ENCODE data around the gene PIGN.

Gene PIGN

DNA sequence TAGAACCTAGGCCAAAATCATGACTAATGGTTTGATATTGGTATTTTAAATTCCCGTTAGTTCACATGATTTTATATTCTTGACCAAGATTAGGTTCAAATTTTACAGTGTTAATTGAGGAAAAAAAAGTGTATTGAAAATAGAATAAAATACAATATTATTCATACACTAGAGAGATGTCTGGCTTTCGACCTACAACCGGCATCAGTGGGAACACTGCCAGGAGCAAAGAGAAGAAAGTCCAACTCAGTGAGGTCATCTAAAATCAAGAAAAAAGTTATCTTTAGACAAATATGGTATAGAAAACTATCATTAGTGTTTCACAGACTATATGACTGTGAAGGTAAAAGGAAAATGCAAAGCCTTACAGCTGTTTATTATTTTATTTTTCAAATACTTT, 81.5 kb downstream of the PIGN start:
- no peaks in the 10 kb centered on the region for H3K9me3 ChIP-seq (ENCODE audit: control insufficient read depth in 1 of 2, low read length in 2 of 2)
- H3K4me3 ChIP-seq (ENCODE audit: low read depth in 1 of 2, low read length in 2 of 2), result no peak overlapping the region
- peaks cover 13 to 17% of the 10 kb centered on the region in 2 donors for H3K36me3 ChIP-seq (ENCODE audit: control insufficient read depth in 1 of 2, insufficient read depth in 2 of 2, low read length in 2 of 2)
- no peaks in the 10 kb centered on the region for H3K27me3 ChIP-seq (ENCODE audit: low read depth, low read length)
- H3K4me1 ChIP-seq (ENCODE audit: control insufficient read depth in 1 of 2, insufficient read depth in 2 of 2, low read length in 2 of 2), result no peaks in the 10 kb centered on the region
- H3K27ac ChIP-seq (ENCODE audit: low read length), result no peak overlapping the region

DNA sequence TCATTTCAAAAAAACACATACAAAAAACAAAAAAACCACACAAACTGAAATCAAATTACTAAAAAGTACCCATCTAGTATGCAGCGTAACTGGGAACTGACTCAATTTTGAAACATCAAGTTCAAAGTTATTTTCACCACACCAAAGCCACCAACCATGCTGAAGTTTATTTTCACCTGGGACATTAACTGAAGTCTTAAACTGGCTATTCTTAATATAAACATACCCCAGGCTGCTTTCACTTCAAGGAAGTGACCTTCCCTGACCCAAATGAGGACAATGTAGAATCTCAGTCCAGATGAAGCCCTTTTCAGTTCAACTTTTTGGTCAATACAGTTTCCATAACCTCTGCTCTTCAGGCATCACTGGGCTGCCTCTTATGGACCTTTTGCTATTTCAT, 84.6 kb downstream of the PIGN start:
- Histone ChIP-seq H3K27me3 (ENCODE audit: low read depth, low read length) (no peaks in the 10 kb centered on the region), H3K36me3 (ENCODE audit: control insufficient read depth in 1 of 2, insufficient read depth in 2 of 2, low read length in 2 of 2) (peaks cover 13 to 47% of the 10 kb centered on the region in 2 donors), H3K27ac (ENCODE audit: low read length) (no peak overlapping the region), H3K4me1 (ENCODE audit: control insufficient read depth in 1 of 2, insufficient read depth in 2 of 2, low read length in 2 of 2) (no peaks in the 10 kb centered on the region), H3K9me3 (ENCODE audit: control insufficient read depth in 1 of 2, low read length in 2 of 2) (peaks cover 0 to 3% of the 10 kb centered on the region in 2 donors), H3K4me3 (ENCODE audit: low read depth in 1 of 2, low read length in 2 of 2) (no peak overlapping the region)

DNA sequence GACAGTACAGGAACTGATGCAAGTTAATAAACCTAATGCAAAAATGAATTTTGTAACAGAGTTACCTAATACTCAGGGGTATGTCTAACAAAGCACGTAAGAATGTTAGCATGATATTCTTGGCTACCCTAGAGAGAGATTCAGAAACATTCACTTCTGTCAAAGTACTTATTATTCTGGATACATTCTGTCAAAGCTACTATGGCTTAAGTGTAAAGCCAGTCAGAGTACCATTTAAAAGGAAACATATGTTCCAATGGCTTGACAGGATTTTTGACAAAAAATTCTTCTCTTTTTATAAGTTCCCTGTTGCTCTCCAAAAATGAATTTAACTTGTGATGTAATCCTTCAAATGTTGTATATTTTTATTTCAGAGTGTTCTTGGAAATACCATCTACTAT, 85.5 kb downstream of the PIGN start:
- Histone ChIP-seq H3K4me3 (ENCODE audit: low read depth in 1 of 2, low read length in 2 of 2) (no peak overlapping the region), H3K27me3 (ENCODE audit: low read depth, low read length) (no peaks in the 10 kb centered on the region), H3K4me1 (ENCODE audit: control insufficient read depth in 1 of 2, insufficient read depth in 2 of 2, low read length in 2 of 2) (no peaks in the 10 kb centered on the region), H3K36me3 (ENCODE audit: control insufficient read depth in 1 of 2, insufficient read depth in 2 of 2, low read length in 2 of 2) (peaks cover 8 to 47% of the 10 kb centered on the region in 2 donors), H3K27ac (ENCODE audit: low read length) (no peak overlapping the region), H3K9me3 (ENCODE audit: control insufficient read depth in 1 of 2, low read length in 2 of 2) (peaks cover 0 to 3% of the 10 kb centered on the region in 2 donors)

DNA sequence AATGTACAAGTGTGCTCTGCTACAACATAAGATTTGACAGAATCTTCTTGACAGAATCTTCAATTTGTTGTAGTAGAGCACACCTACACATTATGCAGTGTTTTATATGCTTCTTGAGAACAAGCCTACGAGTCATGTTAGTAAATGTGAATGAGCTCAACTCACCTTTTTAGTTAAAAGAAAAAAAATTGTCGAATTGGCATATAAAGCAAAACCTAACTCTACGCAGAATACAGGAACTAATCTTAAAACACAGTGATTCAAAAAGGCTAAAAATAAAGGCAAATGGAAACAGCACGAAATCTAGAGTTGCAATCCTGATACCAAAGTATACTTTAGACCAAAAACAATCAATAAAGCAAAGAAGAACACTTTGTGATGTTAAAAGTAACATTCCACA, 87.9 kb downstream of the PIGN start:
- no peak overlapping the region for H3K4me3 ChIP-seq (ENCODE audit: low read depth in 1 of 2, low read length in 2 of 2)
- H3K9me3 ChIP-seq (ENCODE audit: control insufficient read depth in 1 of 2, low read length in 2 of 2), result peaks cover 0 to 3% of the 10 kb centered on the region in 2 donors
- H3K27ac ChIP-seq (ENCODE audit: low read length), result no peak overlapping the region
- no peaks in the 10 kb centered on the region for H3K4me1 ChIP-seq (ENCODE audit: control insufficient read depth in 1 of 2, insufficient read depth in 2 of 2, low read length in 2 of 2)
- peaks cover 6 to 47% of the 10 kb centered on the region in 2 donors for H3K36me3 ChIP-seq (ENCODE audit: control insufficient read depth in 1 of 2, insufficient read depth in 2 of 2, low read length in 2 of 2)
- no peaks in the 10 kb centered on the region for H3K27me3 ChIP-seq (ENCODE audit: low read depth, low read length)

DNA sequence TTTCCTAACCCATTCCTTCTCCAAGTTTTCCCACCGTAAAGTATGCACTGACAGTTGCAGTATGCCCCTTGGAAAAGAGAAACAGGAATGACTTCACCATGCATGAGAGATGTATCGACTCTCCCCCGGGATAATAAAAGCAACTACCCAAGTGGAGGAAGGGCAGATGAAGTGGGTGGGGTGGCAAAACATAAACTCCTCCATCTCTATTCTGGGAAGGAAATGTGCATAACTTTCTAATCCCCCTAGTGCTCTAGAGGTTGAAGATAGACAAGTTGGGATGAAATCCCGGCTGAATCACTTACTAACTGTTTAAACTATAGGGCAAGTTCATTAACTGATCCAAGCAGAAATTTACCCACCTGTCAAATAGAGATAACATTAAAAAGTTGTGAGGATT, 89.2 kb downstream of the PIGN start:
- Histone ChIP-seq H3K4me3 (ENCODE audit: low read depth in 1 of 2, low read length in 2 of 2) (no peak overlapping the region), H3K27me3 (ENCODE audit: low read depth, low read length) (no peaks in the 10 kb centered on the region), H3K36me3 (ENCODE audit: control insufficient read depth in 1 of 2, insufficient read depth in 2 of 2, low read length in 2 of 2) (peaks cover 6 to 41% of the 10 kb centered on the region in 2 donors), H3K4me1 (ENCODE audit: control insufficient read depth in 1 of 2, insufficient read depth in 2 of 2, low read length in 2 of 2) (no peaks in the 10 kb centered on the region), H3K9me3 (ENCODE audit: control insufficient read depth in 1 of 2, low read length in 2 of 2) (peaks cover 0 to 3% of the 10 kb centered on the region in 2 donors), H3K27ac (ENCODE audit: low read length) (no peak overlapping the region)

DNA sequence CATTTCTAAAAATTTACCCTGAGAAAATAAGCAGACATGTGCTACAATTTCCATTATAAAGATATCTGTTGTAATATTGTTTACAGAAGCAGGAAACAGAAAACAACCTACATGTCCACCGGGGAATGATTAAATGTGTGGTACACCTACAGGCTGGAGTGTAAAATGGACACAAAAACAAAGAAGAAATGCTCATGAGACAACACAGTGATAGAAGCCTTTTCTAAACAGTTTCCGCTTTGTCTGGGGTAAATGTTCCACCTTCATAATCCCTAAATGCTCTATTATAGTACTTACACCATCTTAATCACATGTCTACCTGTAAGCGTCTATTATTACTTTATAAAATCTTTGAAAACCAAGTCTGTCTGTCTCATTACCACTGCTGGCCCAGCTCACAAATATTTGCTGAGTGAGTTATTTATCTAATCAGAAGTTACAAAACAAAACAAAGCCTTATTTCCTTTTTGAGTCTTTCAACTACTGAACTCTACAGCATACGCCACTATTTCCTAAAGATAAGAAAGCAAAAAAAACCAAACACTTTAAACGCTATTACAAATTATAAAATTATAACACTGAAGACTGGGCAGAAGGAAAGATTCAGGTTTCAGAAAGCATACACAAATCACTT, 95.3 kb downstream of the PIGN start:
- Histone ChIP-seq H3K4me3 (ENCODE audit: low read depth in 1 of 2, low read length in 2 of 2) (no peak overlapping the region), H3K27me3 (ENCODE audit: low read depth, low read length) (no peaks in the 10 kb centered on the region), H3K9me3 (ENCODE audit: control insufficient read depth in 1 of 2, low read length in 2 of 2) (no peaks in the 10 kb centered on the region), H3K27ac (ENCODE audit: low read length) (no peak overlapping the region), H3K36me3 (ENCODE audit: control insufficient read depth in 1 of 2, insufficient read depth in 2 of 2, low read length in 2 of 2) (peaks cover 12 to 14% of the 10 kb centered on the region in 2 donors), H3K4me1 (ENCODE audit: control insufficient read depth in 1 of 2, insufficient read depth in 2 of 2, low read length in 2 of 2) (no peaks in the 10 kb centered on the region)

DNA sequence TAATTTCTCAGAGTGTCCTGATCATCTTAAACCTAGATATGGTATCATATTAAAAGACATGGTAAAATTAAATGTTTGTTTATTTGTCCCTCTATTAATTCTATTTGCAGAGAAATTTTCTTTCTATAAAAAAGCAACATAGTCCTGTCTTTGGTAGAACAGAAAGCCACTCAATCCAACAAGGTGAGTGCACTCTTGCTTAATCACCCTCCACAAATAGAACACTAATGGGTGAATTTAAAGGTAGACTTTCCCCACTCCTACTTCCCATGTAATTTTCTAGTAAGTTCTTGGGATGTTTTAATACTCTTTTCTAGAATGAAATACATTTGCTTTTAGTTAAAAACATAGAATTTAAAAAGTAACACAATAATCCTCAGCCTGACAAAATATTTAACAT, 97.7 kb downstream of the PIGN start:
- H3K36me3 ChIP-seq (ENCODE audit: control insufficient read depth in 1 of 2, insufficient read depth in 2 of 2, low read length in 2 of 2), result peaks cover 17 to 22% of the 10 kb centered on the region in 2 donors
- H3K9me3 ChIP-seq (ENCODE audit: control insufficient read depth in 1 of 2, low read length in 2 of 2), result no peaks in the 10 kb centered on the region
- no peak overlapping the region for H3K27ac ChIP-seq (ENCODE audit: low read length)
- H3K4me3 ChIP-seq (ENCODE audit: low read depth in 1 of 2, low read length in 2 of 2), result no peak overlapping the region
- no peaks in the 10 kb centered on the region for H3K4me1 ChIP-seq (ENCODE audit: control insufficient read depth in 1 of 2, insufficient read depth in 2 of 2, low read length in 2 of 2)
- no peaks in the 10 kb centered on the region for H3K27me3 ChIP-seq (ENCODE audit: low read depth, low read length)

DNA sequence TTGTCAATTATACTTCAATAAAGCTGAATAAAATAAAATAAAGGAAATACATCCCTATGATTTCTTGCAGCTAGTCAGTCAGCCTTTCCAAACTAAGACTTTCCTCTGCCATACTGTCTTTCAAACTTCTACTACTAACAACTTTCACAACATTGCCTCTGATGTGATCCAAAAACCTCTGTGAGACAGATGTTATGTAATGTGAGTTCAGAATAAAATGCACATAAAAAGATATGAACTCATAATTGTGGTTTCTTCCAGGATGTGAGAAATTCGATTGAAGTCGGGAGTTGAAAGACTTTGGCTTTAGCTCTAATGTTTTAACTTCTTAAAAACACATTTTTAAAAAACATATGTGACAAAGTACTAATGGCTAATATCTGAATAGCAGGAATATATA, 98.7 kb downstream of the PIGN start:
- no peaks in the 10 kb centered on the region for H3K9me3 ChIP-seq (ENCODE audit: control insufficient read depth in 1 of 2, low read length in 2 of 2)
- no peak overlapping the region for H3K4me3 ChIP-seq (ENCODE audit: low read depth in 1 of 2, low read length in 2 of 2)
- H3K36me3 ChIP-seq (ENCODE audit: control insufficient read depth in 1 of 2, insufficient read depth in 2 of 2, low read length in 2 of 2), result peaks cover 17 to 22% of the 10 kb centered on the region in 2 donors
- no peaks in the 10 kb centered on the region for H3K27me3 ChIP-seq (ENCODE audit: low read depth, low read length)
- H3K27ac ChIP-seq (ENCODE audit: low read length), result no peak overlapping the region
- no peaks in the 10 kb centered on the region for H3K4me1 ChIP-seq (ENCODE audit: control insufficient read depth in 1 of 2, insufficient read depth in 2 of 2, low read length in 2 of 2)

DNA sequence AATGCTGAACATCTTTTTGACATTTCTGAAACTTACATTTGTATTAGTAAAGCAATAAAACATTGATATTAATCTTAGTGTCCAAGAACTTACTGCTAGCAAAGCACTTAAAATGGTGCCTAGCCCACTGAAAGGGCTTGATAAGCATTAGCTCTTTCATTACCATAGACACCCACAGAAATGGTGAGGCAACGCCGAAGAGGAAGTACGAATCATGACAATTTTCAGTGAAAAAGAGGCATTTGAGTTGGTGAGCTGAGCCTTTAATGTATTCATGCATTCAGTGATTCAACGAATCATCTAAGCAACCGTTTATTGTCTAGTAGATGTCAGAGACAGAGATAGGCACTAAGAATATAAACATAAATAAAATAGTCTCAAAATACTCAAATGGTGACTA, 101.1 kb downstream of the PIGN start:
- Histone ChIP-seq H3K9me3 (ENCODE audit: control insufficient read depth in 1 of 2, low read length in 2 of 2) (no peaks in the 10 kb centered on the region), H3K27ac (ENCODE audit: low read length) (no peak overlapping the region), H3K36me3 (ENCODE audit: control insufficient read depth in 1 of 2, insufficient read depth in 2 of 2, low read length in 2 of 2) (peaks cover 17 to 22% of the 10 kb centered on the region in 2 donors), H3K4me1 (ENCODE audit: control insufficient read depth in 1 of 2, insufficient read depth in 2 of 2, low read length in 2 of 2) (no peaks in the 10 kb centered on the region), H3K4me3 (ENCODE audit: low read depth in 1 of 2, low read length in 2 of 2) (no peak overlapping the region), H3K27me3 (ENCODE audit: low read depth, low read length) (no peaks in the 10 kb centered on the region)

DNA sequence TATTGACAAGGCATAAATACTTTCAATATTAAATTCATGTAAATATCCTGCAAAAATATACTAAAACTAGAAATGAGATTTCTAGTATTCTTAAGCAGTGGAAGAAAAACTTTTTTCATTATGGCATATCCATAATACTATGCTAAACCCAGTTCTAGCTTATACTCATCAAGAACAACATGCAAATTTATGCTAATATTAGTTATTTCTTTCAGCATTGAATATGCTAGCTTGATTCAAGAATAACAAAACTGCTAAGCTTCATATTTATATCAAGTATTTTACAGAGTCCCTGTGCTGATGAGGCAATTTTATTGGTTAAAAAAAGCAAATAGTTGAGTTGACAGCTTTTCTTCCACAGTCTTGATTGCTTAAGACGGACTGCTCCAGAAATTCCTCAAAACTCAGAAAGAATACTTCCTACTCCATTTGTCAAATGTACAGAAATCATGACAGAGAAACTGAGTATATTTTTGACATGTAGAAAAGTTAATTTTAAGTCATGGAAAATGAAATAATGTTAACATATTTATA, 105.0 kb downstream of the PIGN start:
- H3K27ac ChIP-seq (ENCODE audit: low read length), result no peak overlapping the region

DNA sequence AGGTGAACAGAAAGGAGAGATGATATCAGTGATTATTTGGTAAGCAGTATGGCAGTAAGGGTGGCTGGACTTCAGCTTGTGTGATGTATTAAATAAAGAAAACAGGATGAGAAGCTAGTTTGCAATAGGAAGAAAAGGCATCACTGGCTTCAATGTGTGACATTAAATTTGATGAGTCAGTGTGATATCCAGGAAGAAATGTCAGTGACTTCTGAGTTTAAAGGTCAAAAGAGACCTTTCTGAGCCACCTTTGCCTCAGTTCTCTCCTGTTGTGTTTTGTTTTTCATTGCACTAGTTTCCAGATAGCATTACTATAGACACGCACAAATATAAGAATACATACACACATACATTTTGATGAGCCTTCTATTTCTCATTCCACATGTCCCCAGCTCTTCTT, 105.6 kb downstream of the PIGN start:
- H3K9me3 ChIP-seq (ENCODE audit: control insufficient read depth in 1 of 2, low read length in 2 of 2), result no peaks in the 10 kb centered on the region
- H3K27ac ChIP-seq (ENCODE audit: low read length), result no peak overlapping the region
- no peak overlapping the region for H3K4me3 ChIP-seq (ENCODE audit: low read depth in 1 of 2, low read length in 2 of 2)
- no peaks in the 10 kb centered on the region for H3K4me1 ChIP-seq (ENCODE audit: control insufficient read depth in 1 of 2, insufficient read depth in 2 of 2, low read length in 2 of 2)
- H3K36me3 ChIP-seq (ENCODE audit: control insufficient read depth in 1 of 2, insufficient read depth in 2 of 2, low read length in 2 of 2), result peaks cover 7 to 13% of the 10 kb centered on the region in 2 donors
- H3K27me3 ChIP-seq (ENCODE audit: low read depth, low read length), result no peaks in the 10 kb centered on the region

More for the DNA sequence above, 105.0 kb downstream of the PIGN start:
- Histone ChIP-seq H3K27me3 (ENCODE audit: low read depth, low read length) (no peaks in the 10 kb centered on the region), H3K9me3 (ENCODE audit: control insufficient read depth in 1 of 2, low read length in 2 of 2) (no peaks in the 10 kb centered on the region), H3K4me3 (ENCODE audit: low read depth in 1 of 2, low read length in 2 of 2) (no peak overlapping the region), H3K4me1 (ENCODE audit: control insufficient read depth in 1 of 2, insufficient read depth in 2 of 2, low read length in 2 of 2) (no peaks in the 10 kb centered on the region), H3K36me3 (ENCODE audit: control insufficient read depth in 1 of 2, insufficient read depth in 2 of 2, low read length in 2 of 2) (peaks cover 7 to 19% of the 10 kb centered on the region in 2 donors)
